Measurements from ENCODE around the gene ELL.

GRCh38 chr19:18457483-18458331 is 64.2 kb downstream of the ELL start:
- TF ChIP-seq, protein P1, sequence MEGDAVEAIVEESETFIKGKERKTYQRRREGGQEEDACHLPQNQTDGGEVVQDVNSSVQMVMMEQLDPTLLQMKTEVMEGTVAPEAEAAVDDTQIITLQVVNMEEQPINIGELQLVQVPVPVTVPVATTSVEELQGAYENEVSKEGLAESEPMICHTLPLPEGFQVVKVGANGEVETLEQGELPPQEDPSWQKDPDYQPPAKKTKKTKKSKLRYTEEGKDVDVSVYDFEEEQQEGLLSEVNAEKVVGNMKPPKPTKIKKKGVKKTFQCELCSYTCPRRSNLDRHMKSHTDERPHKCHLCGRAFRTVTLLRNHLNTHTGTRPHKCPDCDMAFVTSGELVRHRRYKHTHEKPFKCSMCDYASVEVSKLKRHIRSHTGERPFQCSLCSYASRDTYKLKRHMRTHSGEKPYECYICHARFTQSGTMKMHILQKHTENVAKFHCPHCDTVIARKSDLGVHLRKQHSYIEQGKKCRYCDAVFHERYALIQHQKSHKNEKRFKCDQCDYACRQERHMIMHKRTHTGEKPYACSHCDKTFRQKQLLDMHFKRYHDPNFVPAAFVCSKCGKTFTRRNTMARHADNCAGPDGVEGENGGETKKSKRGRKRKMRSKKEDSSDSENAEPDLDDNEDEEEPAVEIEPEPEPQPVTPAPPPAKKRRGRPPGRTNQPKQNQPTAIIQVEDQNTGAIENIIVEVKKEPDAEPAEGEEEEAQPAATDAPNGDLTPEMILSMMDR (IDR thresholded peaks at IDR 0.05): no peak
- no peak for TF ChIP-seq POLR2A (IDR thresholded peaks at IDR 0.05)
- no peak for TF ChIP-seq EP300 (IDR thresholded peaks at IDR 0.05)
